Kidney glomerular epithelial cell (primary cell): Measurements from ENCODE around the gene STRIP1.

Experiments used
- DNase-seq: peaks from one replicate; lab custom pipeline; 2025; lab: John Stamatoyannopoulos, UW

STRIP1 gene

DNA sequence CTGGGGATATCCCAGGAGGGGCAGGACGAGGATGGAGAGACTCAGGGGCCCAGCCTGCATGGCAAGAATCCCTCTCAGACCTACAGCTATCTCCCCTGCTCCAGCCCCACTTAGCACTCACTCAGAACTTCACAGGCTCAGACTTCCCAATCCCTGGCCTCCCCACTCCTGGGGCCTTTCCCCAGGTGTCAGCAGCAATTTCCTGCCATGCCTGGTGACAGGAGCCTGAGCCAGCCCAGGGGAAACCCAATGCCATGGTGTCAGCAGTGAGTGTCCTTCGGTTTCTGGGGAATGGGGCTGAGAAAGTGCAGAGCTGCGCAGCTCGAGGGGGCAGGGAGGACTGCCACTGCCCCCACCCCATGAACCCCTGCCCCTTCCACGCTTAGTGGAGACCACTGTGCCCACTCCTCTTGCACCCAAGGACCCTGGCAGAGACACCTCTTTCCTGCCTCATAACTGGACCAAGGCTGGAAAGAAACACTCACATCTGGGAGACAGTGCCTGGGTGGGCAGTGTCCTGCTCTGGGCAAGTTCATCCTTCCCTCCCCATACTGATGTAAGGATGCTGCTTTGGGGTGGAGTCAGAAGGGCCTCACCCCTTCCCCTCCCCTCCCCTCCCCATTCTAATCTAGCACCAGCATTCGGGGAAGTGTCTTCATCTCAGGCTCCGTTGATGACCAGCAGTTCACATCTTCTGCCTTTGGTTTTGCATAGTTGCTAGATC, 60.7 kb downstream of the STRIP1 start:
- DNase-seq = no peak

DNA sequence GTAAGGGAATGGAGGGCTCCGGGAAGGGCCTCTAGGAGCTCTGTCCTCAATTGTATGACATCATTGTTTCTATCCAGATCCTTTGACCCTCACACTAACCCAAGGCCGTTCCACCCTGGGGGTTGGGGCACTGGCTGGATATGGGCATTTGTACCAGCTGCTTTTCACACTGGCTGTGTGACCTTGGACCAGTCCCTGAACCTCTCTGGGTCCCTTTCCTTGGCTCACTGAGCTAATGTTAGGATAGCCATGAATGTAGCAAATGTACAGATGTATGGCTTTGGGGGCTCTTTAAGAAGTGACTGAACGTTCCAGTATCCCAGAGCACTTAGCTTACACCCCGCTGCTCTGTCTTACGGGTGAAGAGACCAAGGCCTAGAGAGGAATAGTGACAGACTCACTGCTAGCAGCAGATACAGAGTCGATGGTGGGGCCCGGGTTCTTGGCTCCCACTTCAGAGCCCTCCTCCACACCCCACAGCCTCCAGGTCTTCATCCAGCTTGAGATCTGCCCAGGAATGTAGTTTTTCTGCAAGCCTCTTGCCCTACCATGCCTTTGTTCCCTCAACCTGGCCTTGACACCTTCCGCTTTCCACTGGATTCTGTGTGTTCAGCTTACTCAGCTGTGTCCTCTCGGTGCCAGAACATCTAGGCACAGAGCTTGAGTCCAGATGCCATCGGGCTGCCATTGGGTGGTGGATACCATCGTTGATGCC, 63.2 kb downstream of the STRIP1 start:
- no peak for DNase-seq

DNA sequence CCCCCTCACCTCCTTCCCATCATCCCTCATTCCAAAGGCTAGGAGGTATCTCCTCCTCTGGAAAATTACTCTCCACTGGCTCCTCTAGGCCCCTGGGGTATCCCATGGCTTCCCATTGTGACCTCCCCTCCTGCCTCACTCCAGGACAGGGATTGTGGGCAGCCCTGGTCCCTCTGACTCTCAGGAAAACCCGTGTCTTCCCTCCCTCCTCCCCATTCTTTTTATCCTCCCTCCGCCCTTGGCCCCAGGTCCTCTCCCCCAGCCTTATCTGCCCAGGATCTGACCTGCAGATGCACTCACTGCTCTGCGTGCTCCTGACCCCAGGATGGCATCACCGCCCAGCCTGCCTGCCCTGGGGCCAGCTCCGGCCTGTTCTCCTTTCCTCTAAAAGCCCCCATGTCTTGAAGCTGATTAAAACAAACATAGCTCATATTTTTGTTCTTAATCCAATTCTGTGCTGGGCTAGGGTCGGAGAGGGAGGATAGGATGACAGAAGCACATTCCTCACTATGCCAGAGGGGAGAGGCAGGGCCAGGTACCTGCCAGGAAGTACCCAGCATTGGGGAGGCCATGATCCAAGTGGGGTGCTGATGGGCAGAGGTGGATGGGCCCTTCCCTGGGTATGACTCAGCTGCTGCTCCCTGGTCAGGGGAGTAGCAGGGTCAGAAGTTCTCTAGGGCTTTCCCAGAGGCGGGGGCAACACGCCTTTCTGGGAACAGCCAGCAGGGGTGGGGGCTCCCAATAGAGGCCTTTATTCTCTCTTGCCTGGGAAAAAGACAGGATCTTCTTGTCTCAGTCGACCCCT, 64.0 kb downstream of the STRIP1 start:
- DNase-seq = no peak

DNA sequence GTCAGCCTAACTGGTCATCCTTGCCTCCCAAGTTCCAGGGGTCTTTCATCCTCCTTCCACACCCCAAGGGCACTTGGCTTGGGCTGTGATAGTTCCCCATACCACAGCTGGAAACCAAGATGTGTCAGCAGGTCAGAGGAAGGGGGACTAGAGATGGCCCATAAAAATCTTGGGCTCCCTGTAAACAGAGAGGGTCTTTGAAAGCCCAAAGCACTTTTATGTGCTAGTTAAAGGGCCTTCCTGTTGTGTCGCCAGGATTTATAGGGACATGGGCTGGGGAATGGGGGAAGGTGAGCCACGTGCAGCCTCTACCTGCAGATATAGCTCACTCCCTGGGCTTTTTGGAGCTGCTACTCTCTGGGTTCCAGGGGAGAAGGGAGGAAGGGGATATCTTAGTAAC, 65.9 kb downstream of the STRIP1 start:
- DNase-seq = no peak

GRCh38 chr1:110102081-110102480, 67.7 kb downstream of the STRIP1 start:
- DNase-seq = no peak
